GM12878 (cell line): ENCODE measurements around the gene STXBP5. TPM values are rescaled to one million over a fixed set of nuclear protein-coding genes. Genes with fewer than 3 reads are reported as not detected.

Experiments
- ATAC-seq: fragments of 200-7000 bp; cut with Tn5 transposase; 3 replicates; pipeline ENCODE4 v1.9.1; 2020; ENCODE audit warnings: mild to moderate bottlenecking, moderate library complexity
- BruUV-seq: library from RNA; stranded (reverse); fragments of 400-500 nt; replicated peaks from 2 replicates; lab custom pipeline; 2021; lab: Mats Ljungman, UMichigan
- CTCF ChIA-PET: fragments of 300-600 bp; sonication (Branson Sonifier 250); formaldehyde crosslinking; extraction: SDS; loops from one replicate; lab custom pipeline; 2021; ENCODE audit warnings: inconsistent platforms; lab: Yijun Ruan, JAX
- POLR2A ChIA-PET: fragments of 350-600 bp; formaldehyde crosslinking; extraction: SDS; loops from one replicate; lab custom pipeline; 2021; ENCODE audit warnings: inconsistent platforms; lab: Charles Lee
- RAD21 ChIA-PET: fragments of 300-600 bp; sonication (Branson Sonifier 250); formaldehyde crosslinking; loops from one replicate; lab custom pipeline; 2023; ENCODE audit warnings: antibody characterized with exemption; ENCODE audit not compliant: unreplicated experiment; lab: Charles Lee
- SMC1A ChIA-PET: fragments of 300-600 bp; sonication (Branson Sonifier 250); formaldehyde crosslinking; loops from one replicate; lab custom pipeline; 2023; ENCODE audit not compliant: unreplicated experiment, uncharacterized antibody; lab: Charles Lee
- DNase-seq: peaks from one replicate; pipeline ENCODE4 v3.0.0-alpha.2; 2011; ENCODE audit warnings: low read depth, low spot score
- FAIRE-seq: peaks from 3 replicates; lab custom pipeline; 2011; peaks lifted over from hg19 to GRCh38; lab: Jason Lieb, UNC
- H2AFZ ChIP-seq: 2 replicates; pipeline ENCODE4 v1.6.0; 2011; ENCODE audit warnings: low read depth, low read length, control low read depth; ENCODE audit not compliant: control insufficient read depth
- H3K27ac ChIP-seq: 2 replicates; pipeline ENCODE4 v1.5.1; 2011; ENCODE audit warnings: control low read depth; ENCODE audit not compliant: control insufficient read depth, insufficient read depth
- H3K27me3 ChIP-seq, 2 experiments: replicated peaks in 1 of 2; 2 replicates each; pipeline versions ENCODE4 v1.6.0 to v1.6.1; 2011; ENCODE audit warnings: low read length in 1 of 2; ENCODE audit not compliant: control insufficient read depth in 2 of 2, insufficient read depth in 2 of 2
- H3K36me3 ChIP-seq, 2 experiments: 2 replicates each; pipeline ENCODE4 v1.5.1; 2011; ENCODE audit warnings: low read length in 1 of 2; ENCODE audit not compliant: control insufficient read depth in 2 of 2, insufficient read depth in 2 of 2
- H3K4me1 ChIP-seq: 2 replicates; pipeline ENCODE4 v1.6.1; 2011; ENCODE audit warnings: mild to moderate bottlenecking, low read length, moderate library complexity, mixed read lengths; ENCODE audit not compliant: control insufficient read depth, insufficient read depth
- H3K4me2 ChIP-seq: 2 replicates; pipeline ENCODE4 v1.6.0; 2011; ENCODE audit warnings: control low read depth; ENCODE audit not compliant: control insufficient read depth, insufficient read depth
- H3K4me3 ChIP-seq: fragments of 200-600 bp; sonication (generic); 2 replicates; pipeline ENCODE4 v1.5.1; 2016
- H3K79me2 ChIP-seq: 2 replicates; pipeline ENCODE4 v1.6.0; 2011; ENCODE audit warnings: low read length; ENCODE audit not compliant: control insufficient read depth, insufficient read depth
- H3K9ac ChIP-seq: 2 replicates; pipeline ENCODE4 v1.8.0; 2011; ENCODE audit warnings: low read length, control low read depth, mixed read lengths; ENCODE audit not compliant: control insufficient read depth, insufficient read depth
- H3K9me3 ChIP-seq: replicated peaks from 3 replicates; pipeline ENCODE4 v1.5.1; 2011; ENCODE audit warnings: mild to moderate bottlenecking, low read length; ENCODE audit not compliant: control insufficient read depth, insufficient read depth
- H4K20me1 ChIP-seq: 2 replicates; pipeline ENCODE4 v1.6.0; 2011; ENCODE audit not compliant: control insufficient read depth, insufficient read depth
- BCLAF1 ChIP-seq: fragments of 450-650 bp; IDR thresholded peaks from 2 replicates; pipeline ENCODE4 v1.6.1; 2017; ENCODE audit warnings: antibody characterized with exemption, mild to moderate bottlenecking, moderate library complexity
- CHD2 ChIP-seq: IDR thresholded peaks from 2 replicates; pipeline ENCODE4 v1.6.1; 2011; ENCODE audit warnings: low read depth, low read length, improper control_type of control experiment, borderline replicate concordance
- HDGF ChIP-seq: fragments of 450-650 bp; IDR thresholded peaks from 2 replicates; pipeline ENCODE4 v1.6.1; 2016; ENCODE audit warnings: antibody characterized with exemption
- KDM1A ChIP-seq: fragments of 200-600 bp; sonication (generic); IDR thresholded peaks from 2 replicates; pipeline ENCODE4 v1.6.1; 2016; ENCODE audit warnings: borderline replicate concordance
- MLLT1 ChIP-seq: fragments of 450-650 bp; IDR thresholded peaks from 2 replicates; pipeline ENCODE4 v1.6.1; 2016; ENCODE audit warnings: mild to moderate bottlenecking
- PRDM15 ChIP-seq: fragments of 450-650 bp; formaldehyde crosslinking; IDR thresholded peaks from 2 replicates; pipeline ENCODE4 v1.4.0; 2020; ENCODE audit warnings: mild to moderate bottlenecking, moderate library complexity
- SP1 ChIP-seq: IDR thresholded peaks from one replicate; pipeline ENCODE4 v1.6.1; 2011; ENCODE audit warnings: low read depth, low read length
- SREBF1 ChIP-seq: IDR thresholded peaks from 2 replicates; pipeline ENCODE4 v1.6.1; 2012; ENCODE audit warnings: mild to moderate bottlenecking, low read length
- STAT1 ChIP-seq: fragments of 450-650 bp; conservative IDR thresholded peaks from 2 replicates; pipeline ENCODE4 v1.6.1; 2014; ENCODE audit warnings: antibody characterized with exemption, mild to moderate bottlenecking
- ZNF592 ChIP-seq: fragments of 450-650 bp; IDR thresholded peaks from 2 replicates; pipeline ENCODE4 v1.6.1; 2017; ENCODE audit warnings: mild to moderate bottlenecking, moderate library complexity
- WGBS: methylation state at CpG from one replicate; pipeline ENCODE4 v1.1.6; 2016; ENCODE audit warnings: low lambda C conversion rate; ENCODE audit not compliant: insufficient replicate concordance, insufficient coverage; ENCODE audit errors: missing lambda C conversion rate; 5-methylcytosine and 5-hydroxymethylcytosine counted together
- in situ Hi-C: fragments of 300-500 bp; cut with MboI; formaldehyde crosslinking; loops from 9 replicates; pipeline ENCODE4 v1.14.3; 2018; ENCODE audit warnings: mixed read lengths
- intact Hi-C: fragments of 100-400 bp; cut with micrococcal nuclease; formaldehyde crosslinking; loops from one replicate; pipeline ENCODE4 v1.14.2; 2022; ENCODE audit not compliant: unreplicated experiment
- polyA plus RNA-seq, 11 experiments: library from polyadenylated mRNA; depleted of rRNA in 4 of 11; unstranded in 6 of 11; stranded (reverse) in 5 of 11; fragments of >200 nt; fragmentation: Nextera tagmentation in 4 of 11; fragmentation: Illumina TruSeq in 1 of 11; extraction: Ambion mirVana in 4 of 11; extraction: Trizol in 1 of 11; gene quantifications; 1 replicate in 1 of 11; 2 replicates in 10 of 11; pipeline versions ENCODE4 v1.2.1 to v1.2.3, GENCODE V29; 2011 to 2016; ENCODE audit warnings: inconsistent platforms in 2 of 11, missing spikeins in 2 of 11, low read depth in 1 of 11
- total RNA-seq, 4 experiments: library from RNA; depleted of rRNA in 3 of 4; stranded (reverse); fragments of >200 nt in 3 of 4; fragmentation: Illumina TruSeq in 1 of 4; extraction: Trizol in 1 of 4; gene quantifications; 2 replicates each; pipeline versions ENCODE4 v1.2.1 to v1.2.3, GENCODE V29; 2013 to 2021

STXBP5 gene
- total and polyA plus RNA-seq, 10 of the 15 experiments (the other 5 are each of a cell fraction or from before 2014, with no cell fraction given): 1.4 to 13.2 (median 8.4) TPM

GRCh38 chr6:147401779-147402178, 197.6 kb downstream of the STXBP5 start:
- ChIA-PET SMC1A (interaction anchor here (0.6 kb wide), 1 partner anchor 1359 kb away, joined by 3 read pairs; no protein-coding TSS in a partner anchor), POLR2A (no interaction called here), RAD21 (no interaction called here), CTCF (no interaction called here)
- H4K20me1 ChIP-seq: no peaks in the 10 kb centered on the region
- in situ Hi-C loops: no loop called here
- no peak overlapping the region for H3K27ac ChIP-seq
- H3K27me3 ChIP-seq: no peaks in the 10 kb centered on the region
- no peak overlapping the region for H3K9ac ChIP-seq
- no peaks in the 10 kb centered on the region for H3K79me2 ChIP-seq
- H2AFZ ChIP-seq: no peak overlapping the region
- 52% methylated on average over 5 of the region's 5 CpGs for WGBS
- intact Hi-C loops: no loop called here
- ATAC-seq (no peak), FAIRE-seq (no peak), DNase-seq (no peak)
- no peaks in the 10 kb centered on the region for H3K36me3 ChIP-seq
- H3K4me1 ChIP-seq: no peaks in the 10 kb centered on the region
- no peak for TF ChIP-seq KDM1A
- no peak for TF ChIP-seq SREBF1
- no peak for TF ChIP-seq MLLT1
- TF ChIP-seq HDGF: no peak
- no peak for TF ChIP-seq STAT1
- no peak for TF ChIP-seq CHD2
- no peak for TF ChIP-seq ZNF592
- no peak for TF ChIP-seq SP1
- TF ChIP-seq PRDM15 (CRISPR knock-in tag): no peak
- no peak for TF ChIP-seq BCLAF1
- BruUV-seq: no TSS peak
- no peak overlapping the region for H3K4me3 ChIP-seq
- H3K9me3 ChIP-seq: no peaks in the 10 kb centered on the region; the same call in 2 of the 3 replicates
- no peak overlapping the region for H3K4me2 ChIP-seq
